ENCODE results near the gene RHBDL3. TPM values are rescaled to one million over a fixed set of nuclear protein-coding genes. Genes with fewer than 3 reads are reported as not detected.

The RHBDL3 gene
- total RNA-seq, 4 donors from 2014 or later: 0.30 TPM; not detected in 3

DNA sequence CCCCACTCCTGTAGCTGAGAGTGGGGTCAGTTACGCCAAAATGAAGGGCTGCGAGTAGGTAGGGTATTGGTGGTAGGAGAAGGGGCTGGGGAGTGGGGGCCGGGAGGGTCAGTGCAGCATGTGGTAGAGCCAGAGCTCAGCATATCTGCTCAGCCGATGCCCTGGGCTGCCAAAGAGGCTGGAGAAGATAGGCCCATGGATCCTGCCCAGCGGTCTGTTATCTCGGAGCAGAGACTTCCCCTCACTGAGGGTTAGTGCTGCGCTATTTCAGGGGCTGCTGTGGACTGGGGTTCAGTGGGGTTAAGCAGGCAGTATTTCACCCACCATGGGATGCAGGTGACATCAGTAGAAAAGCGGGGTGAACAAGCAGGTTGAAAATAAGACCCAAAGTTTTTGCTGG is 19.7 kb downstream of the RHBDL3 start:
- H3K9me3 ChIP-seq: no peaks in the 10 kb centered on the region
- no peak overlapping the region for H3K27ac ChIP-seq
- no peak for DNase-seq (ENCODE audit: low spot score in 2 of 2)
- peaks cover 0 to 13% (median 0%) of the 10 kb centered on the region in 4 donors for H3K4me1 ChIP-seq
- TF ChIP-seq, protein P1, sequence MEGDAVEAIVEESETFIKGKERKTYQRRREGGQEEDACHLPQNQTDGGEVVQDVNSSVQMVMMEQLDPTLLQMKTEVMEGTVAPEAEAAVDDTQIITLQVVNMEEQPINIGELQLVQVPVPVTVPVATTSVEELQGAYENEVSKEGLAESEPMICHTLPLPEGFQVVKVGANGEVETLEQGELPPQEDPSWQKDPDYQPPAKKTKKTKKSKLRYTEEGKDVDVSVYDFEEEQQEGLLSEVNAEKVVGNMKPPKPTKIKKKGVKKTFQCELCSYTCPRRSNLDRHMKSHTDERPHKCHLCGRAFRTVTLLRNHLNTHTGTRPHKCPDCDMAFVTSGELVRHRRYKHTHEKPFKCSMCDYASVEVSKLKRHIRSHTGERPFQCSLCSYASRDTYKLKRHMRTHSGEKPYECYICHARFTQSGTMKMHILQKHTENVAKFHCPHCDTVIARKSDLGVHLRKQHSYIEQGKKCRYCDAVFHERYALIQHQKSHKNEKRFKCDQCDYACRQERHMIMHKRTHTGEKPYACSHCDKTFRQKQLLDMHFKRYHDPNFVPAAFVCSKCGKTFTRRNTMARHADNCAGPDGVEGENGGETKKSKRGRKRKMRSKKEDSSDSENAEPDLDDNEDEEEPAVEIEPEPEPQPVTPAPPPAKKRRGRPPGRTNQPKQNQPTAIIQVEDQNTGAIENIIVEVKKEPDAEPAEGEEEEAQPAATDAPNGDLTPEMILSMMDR (IDR thresholded peaks at IDR 0.05): no peak
- no peak for TF ChIP-seq POLR2A (IDR thresholded peaks at IDR 0.05)
- no peak for TF ChIP-seq EP300 (IDR thresholded peaks at IDR 0.05)
- H3K36me3 ChIP-seq: no peaks in the 10 kb centered on the region
- H3K4me3 ChIP-seq: no peak overlapping the region
- H3K27me3 ChIP-seq: peaks cover 0 to 14% of the 10 kb centered on the region in 2 donors
- WGBS, 2 donors: 91 to 96% methylated on average over 8 of the region's 8 CpGs

DNA sequence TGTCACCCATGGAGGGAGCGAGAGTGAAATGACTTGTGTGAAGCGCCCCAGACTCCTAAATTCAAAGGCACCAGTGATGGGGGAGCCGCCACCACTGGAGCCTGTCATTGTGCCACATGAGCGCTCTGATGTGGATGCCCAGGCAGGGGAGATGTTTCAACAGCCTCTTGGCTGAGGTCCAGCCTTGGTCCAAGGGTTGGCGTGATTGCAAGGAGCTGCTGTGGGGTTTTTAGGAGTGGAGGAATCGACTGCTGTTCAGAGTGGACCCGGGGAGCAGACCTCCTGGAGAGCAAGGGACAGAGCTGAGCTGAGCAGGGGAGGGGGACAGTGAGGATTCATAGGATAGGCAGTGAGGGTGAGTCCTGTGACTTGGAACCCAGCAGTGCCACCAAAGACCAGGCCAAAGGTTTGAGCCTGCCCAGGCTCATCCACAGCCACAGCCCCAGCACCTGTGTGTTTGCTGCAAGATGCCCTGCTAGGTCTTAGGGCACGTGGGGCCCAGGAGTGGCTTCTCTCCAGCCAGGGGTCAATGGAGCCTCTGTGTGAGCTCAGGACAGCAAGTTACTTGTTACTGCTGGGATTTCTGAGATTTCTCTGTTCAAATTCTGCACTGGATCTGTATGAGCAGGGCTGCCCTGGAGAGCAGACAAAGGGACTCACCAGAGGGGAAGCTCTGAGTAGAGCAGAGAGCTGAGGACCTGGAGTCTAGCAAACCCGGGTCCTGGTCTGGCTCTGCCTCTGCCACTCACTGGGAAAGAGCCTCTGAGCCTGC is 20.3 kb downstream of the RHBDL3 start:
- Histone ChIP-seq H3K27me3 (peaks cover 0 to 14% of the 10 kb centered on the region in 2 donors), H3K4me3 (no peak overlapping the region), H3K27ac (no peak overlapping the region), H3K9me3 (no peaks in the 10 kb centered on the region), H3K36me3 (no peaks in the 10 kb centered on the region), H3K4me1 (peaks cover 0 to 12% (median 0%) of the 10 kb centered on the region in 4 donors)
- DNase-seq (ENCODE audit: low spot score in 2 of 2): no peak
- 66 to 78% methylated on average over 9 of the region's 9 CpGs for WGBS, 2 donors
- TF ChIP-seq, protein P1 (IDR thresholded peaks at IDR 0.05): no peak
- TF ChIP-seq POLR2A (IDR thresholded peaks at IDR 0.05) (no peak), EP300 (IDR thresholded peaks at IDR 0.05) (no peak)

DNA sequence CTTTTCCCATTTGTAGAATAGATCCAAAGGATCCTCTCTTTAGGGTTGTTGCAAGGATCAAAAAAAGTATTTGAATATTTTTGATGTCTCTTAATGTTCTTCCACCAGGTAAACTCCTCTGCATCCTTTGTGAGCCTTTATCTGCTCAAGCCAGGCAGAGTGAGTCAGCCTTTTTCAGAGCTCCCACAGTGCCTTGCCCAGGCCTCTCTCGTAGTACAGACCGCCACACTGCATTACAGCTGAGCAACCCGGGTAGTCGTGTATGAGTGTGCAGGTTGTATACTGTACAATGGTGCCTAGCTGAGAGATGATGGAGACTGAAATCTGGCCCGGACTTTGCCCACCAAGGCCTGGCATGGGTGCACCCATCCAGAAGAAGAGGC is 20.9 kb downstream of the RHBDL3 start:
- Histone ChIP-seq H3K9me3 (no peaks in the 10 kb centered on the region), H3K4me1 (peaks cover 0 to 7% (median 0%) of the 10 kb centered on the region in 4 donors), H3K27ac (no peak overlapping the region), H3K36me3 (no peaks in the 10 kb centered on the region), H3K4me3 (no peak overlapping the region), H3K27me3 (peaks cover 0 to 14% of the 10 kb centered on the region in 2 donors)
- TF ChIP-seq, protein P1 (IDR thresholded peaks at IDR 0.05): no peak
- TF ChIP-seq EP300 (IDR thresholded peaks at IDR 0.05) (no peak), POLR2A (IDR thresholded peaks at IDR 0.05) (no peak)
- DNase-seq (ENCODE audit: low spot score in 2 of 2): no peak
- 81 to 83% methylated on average over 5 of the region's 5 CpGs for WGBS, 2 donors

DNA sequence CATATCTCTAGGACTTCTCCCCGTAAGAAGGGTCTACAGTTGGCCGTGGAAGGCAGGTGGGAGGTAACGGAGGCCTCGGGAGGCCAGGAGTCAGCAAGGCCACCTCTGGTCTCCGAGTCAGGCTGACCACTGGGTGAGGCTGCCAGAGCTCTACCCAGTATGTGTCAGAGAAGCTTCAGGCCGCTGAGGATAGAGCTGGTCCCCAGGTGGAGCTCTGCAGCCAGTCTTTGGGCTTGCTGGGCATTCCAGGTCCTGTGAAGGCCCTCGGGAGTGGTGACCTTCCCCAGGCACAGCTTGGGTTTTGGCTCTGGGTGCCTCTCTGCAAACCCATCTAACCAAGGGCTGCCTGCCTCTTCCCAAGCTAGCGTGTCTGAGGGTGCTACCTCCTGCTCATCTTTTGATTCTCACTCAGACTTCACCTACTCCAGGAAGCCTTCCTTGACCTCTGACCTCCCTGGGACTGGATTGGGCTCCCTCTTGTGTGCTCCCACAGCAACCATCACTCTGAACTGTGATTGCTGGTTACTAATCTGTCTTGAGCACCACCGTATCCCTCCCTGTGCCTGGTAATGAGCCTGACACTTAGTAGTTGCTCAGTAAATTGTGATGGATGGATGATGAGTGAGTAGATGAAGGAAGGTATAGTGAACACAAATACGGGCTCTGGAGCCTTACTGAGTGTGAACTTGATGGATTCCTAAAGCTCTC is 22.3 kb downstream of the RHBDL3 start:
- no peaks in the 10 kb centered on the region for H3K36me3 ChIP-seq
- H3K27me3 ChIP-seq: peaks cover 0 to 14% of the 10 kb centered on the region in 2 donors
- DNase-seq (ENCODE audit: low spot score in 2 of 2): no peak
- H3K27ac ChIP-seq: no peak overlapping the region
- H3K4me3 ChIP-seq: no peak overlapping the region
- no peaks in the 10 kb centered on the region for H3K9me3 ChIP-seq
- TF ChIP-seq EP300 (IDR thresholded peaks at IDR 0.05) (no peak), POLR2A (IDR thresholded peaks at IDR 0.05) (no peak)
- TF ChIP-seq, protein P1 (IDR thresholded peaks at IDR 0.05): no peak
- 87 to 92% methylated on average over 8 to 10 of the region's 10 CpGs for whole genome bisulfite sequencing, 2 donors
- H3K4me1 ChIP-seq: peaks cover 0 to 7% (median 0%) of the 10 kb centered on the region in 4 donors

DNA sequence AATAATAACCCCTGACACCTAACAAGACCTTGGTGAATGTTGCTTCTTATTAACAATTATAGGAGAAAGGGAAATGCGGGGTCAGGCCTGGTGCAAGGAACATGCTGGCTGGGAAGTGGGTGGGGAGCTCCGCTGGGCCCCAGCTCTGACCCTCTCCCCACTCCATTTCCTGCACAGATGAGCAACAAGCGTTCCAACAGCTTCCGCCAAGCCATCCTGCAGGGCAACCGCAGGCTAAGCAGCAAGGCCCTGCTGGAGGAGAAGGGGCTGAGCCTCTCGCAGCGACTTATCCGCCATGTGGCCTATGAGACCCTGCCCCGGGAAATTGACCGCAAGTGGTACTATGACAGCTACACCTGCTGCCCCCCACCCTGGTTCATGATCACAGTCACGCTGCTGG is 23.0 kb downstream of the RHBDL3 start:
- 64 to 71% methylated on average over 11 of the region's 11 CpGs for WGBS, 2 donors
- DNase-seq (ENCODE audit: low spot score in 2 of 2): no peak
- no peaks in the 10 kb centered on the region for H3K9me3 ChIP-seq

More for the DNA sequence above, 23.0 kb downstream of the RHBDL3 start:
- peaks cover 0 to 7% (median 0%) of the 10 kb centered on the region in 4 donors for H3K4me1 ChIP-seq
- H3K4me3 ChIP-seq: no peak overlapping the region
- peaks cover 0 to 14% of the 10 kb centered on the region in 2 donors for H3K27me3 ChIP-seq
- no peak overlapping the region for H3K27ac ChIP-seq
- TF ChIP-seq POLR2A (IDR thresholded peaks at IDR 0.05): no peak
- H3K36me3 ChIP-seq: no peaks in the 10 kb centered on the region

All from tibial nerve (tissue), 4 donors.